GM10248 (cell line): Measurements from ENCODE around the gene DIO3.

Source experiments
- CTCF ChIA-PET: fragments of 300-600 bp; sonication (Branson Sonifier 250); formaldehyde crosslinking; extraction: SDS; loops from one replicate; lab custom pipeline; 2021; ENCODE audit warnings: antibody characterized with exemption; lab: Yijun Ruan, JAX
- POLR2A ChIA-PET: fragments of 350-650 bp; sonication (Branson Sonifier 250); formaldehyde crosslinking; extraction: SDS; loops from one replicate; lab custom pipeline; 2020; ENCODE audit warnings: antibody characterized with exemption; lab: Yijun Ruan, JAX
- DNase-seq: peaks from one replicate; pipeline ENCODE4 v3.0.0; 2012; ENCODE audit errors: extremely low spot score
- TF ChIP-seq, protein P1 (sequence below): IDR thresholded peaks from 2 replicates; pipeline ENCODE4 v1.5.1; 2012; ENCODE audit warnings: mild to moderate bottlenecking, low read depth; ENCODE audit errors: extremely low read depth, missing control alignments, control extremely low read depth

Gene DIO3

DNA sequence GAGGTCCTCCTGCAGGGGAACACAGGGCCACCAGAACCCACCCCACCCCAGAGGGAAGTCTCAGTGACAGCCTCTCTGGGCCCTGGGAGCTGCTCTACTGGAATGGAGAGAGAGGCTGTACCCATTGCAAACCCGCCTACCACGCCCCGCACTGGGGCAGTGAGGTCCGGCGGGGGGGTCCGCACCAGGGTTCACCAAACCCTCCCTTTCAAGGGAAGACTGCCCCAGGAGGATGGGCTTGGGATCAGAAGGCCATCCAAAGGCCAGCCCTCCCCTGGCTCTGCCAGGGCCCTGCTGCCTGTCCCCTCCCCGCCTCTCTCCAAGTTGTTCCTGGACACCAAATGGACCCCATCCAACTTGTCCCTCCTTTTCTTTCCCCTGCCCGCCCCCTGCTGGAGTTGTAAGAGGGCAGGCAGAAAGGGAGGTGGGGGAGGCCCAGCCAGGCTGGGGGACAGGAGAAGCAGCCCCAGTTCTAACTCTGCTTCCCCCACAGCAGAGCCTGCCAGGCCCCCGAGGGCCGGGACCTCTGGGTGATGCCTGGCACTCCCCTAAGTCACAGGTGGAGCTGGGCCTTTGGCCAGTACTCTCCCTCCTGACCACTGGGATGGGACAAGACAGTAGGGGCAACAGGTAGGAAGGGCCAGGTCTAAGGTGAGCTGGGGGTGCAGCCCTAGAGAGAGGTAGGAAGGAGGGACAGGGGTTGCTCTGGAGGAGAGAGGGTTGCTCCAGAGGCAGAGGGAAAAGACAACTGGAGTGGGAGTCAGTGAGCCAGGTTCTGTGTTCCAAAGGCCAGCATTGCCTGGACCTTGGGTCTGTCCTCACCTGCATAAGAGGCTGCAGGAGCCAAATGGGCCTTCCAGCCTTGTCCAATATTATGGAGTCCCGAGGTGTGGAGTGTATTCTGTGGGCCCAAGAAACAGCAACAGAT is 3.2 kb upstream of the DIO3 start:
- TF ChIP-seq, protein P1, sequence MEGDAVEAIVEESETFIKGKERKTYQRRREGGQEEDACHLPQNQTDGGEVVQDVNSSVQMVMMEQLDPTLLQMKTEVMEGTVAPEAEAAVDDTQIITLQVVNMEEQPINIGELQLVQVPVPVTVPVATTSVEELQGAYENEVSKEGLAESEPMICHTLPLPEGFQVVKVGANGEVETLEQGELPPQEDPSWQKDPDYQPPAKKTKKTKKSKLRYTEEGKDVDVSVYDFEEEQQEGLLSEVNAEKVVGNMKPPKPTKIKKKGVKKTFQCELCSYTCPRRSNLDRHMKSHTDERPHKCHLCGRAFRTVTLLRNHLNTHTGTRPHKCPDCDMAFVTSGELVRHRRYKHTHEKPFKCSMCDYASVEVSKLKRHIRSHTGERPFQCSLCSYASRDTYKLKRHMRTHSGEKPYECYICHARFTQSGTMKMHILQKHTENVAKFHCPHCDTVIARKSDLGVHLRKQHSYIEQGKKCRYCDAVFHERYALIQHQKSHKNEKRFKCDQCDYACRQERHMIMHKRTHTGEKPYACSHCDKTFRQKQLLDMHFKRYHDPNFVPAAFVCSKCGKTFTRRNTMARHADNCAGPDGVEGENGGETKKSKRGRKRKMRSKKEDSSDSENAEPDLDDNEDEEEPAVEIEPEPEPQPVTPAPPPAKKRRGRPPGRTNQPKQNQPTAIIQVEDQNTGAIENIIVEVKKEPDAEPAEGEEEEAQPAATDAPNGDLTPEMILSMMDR: no peak
- CTCF ChIA-PET: no interaction called here
- DNase-seq: no peak
- POLR2A ChIA-PET: no interaction called here

DNA sequence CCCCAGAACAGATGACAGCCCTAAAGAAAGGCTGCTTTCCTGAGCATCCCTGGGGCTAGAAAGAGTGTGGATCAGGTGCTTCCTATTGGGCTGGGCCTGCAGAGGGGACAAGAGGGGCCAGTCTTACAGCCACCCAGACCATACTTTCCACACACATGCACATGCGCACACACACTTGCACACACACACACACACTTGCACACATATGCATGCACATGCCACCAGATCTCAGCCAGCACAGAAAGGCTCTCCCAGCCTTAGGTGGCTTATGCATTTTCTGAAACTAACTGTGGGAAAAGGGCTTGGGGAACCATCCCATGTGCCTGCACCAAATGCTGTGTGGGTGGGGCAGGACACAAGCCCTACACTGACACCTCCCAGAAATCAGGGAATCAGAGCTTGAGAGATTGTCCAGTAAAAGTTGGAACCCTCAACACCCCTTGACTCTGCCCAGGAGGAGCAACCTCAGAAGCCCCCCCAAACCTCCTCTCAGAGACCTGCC is 2.5 kb upstream of the DIO3 start:
- CTCF ChIA-PET: no interaction called here
- no peak for DNase-seq
- POLR2A ChIA-PET: no interaction called here
- TF ChIP-seq, protein P1: no peak

DNA sequence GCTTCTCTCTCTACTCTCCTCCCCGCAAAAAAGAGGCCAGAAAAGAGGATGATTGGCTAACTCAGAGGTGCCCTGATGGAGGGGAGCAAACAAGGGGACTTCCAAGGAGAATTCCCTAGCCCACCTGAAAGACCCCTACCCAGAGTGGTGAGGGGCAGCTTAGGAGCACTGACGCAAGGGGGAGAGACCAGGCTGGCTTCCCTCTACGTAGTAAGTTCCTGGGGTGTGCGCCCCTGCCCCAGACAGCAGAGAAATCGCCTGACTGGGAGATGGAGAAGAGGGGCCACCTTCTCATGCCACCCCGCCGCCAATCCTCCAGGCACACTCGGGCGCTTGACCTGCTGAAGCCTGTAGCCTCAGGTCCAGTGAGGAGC is 2.1 kb upstream of the DIO3 start:
- ChIA-PET POLR2A (no interaction called here), CTCF (no interaction called here)
- DNase-seq: no peak
- TF ChIP-seq, protein P1: no peak

DNA sequence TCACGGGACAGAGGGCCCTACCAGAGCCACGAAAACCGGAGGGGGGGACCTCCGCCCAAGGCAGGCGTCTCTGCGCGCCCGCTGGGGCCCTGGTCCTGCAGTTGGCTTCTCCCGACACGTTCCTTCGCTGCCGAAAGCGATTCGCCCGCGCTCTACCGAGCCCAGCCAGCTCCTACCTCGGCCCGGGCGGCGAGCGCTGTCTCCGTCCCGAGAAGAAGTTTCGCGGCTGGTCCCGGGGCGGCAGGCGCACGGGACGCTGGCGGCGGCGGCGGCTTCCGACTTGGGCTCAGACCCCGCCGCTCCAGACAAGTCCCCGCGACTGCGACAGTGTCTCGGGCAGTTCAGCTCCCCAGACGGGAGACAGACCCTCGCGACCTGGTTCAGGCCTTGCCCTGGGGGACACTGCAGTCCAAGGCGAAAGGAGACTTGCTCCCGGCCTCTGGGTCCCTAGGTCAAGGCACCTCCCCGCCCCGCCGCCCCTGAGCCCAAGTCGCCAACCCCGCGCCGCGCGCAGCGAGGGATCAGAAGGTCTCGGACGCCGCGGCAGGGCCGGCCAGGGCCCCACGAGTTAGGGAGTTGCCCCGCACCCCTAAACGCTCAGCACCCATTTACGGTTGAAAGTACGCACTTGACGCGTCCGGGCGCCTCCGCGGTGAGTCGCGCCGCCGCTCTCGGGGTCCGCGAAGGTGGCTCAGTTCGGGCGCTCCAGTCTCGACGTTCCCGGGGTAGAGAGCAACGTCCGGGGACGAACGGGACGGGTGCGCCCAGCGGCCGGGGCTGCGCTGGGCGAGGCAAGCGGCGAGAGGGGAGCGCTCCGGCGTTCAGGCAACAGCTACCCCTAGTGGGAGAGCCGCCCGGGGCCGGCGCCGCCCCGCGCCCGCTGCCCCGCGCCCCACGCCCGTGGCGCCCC is 1.4 kb upstream of the DIO3 start:
- CTCF ChIA-PET: no interaction called here
- POLR2A ChIA-PET: no interaction called here
- DNase-seq: no peak
- TF ChIP-seq, protein P1: no peak

DNA sequence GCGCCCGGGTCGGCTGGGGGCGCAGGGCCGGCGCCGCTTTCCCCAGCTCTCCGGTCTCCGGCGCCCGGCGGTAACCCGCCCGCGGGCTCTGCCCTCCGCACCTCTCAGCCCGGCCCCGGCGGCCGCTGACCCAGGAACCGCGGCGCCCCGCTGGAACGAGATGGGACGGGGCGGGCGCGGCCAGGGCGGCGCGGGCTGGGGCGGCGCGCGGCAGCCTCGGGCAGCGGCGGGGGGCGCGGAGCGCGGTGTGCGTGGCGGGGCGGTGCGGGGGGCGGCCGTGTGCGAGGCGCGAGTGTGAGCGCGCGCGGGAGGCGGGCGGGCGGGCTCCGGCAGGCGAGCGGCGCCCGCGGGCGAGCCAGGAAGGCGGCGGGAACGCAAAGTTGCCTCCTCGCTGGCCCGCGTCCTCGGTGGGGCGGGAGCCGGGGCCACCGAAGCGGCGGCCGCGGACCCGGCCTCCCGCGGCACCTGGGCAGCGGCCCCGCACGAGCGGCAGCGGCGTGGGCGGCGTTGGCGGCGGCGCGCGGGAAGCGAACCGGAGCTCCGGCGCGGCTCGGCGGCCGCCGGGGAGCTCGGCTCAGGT is 671 bp upstream of the DIO3 start:
- TF ChIP-seq, protein P1: no peak
- DNase-seq: no peak
- POLR2A ChIA-PET: no interaction called here
- CTCF ChIA-PET: no interaction called here

DNA sequence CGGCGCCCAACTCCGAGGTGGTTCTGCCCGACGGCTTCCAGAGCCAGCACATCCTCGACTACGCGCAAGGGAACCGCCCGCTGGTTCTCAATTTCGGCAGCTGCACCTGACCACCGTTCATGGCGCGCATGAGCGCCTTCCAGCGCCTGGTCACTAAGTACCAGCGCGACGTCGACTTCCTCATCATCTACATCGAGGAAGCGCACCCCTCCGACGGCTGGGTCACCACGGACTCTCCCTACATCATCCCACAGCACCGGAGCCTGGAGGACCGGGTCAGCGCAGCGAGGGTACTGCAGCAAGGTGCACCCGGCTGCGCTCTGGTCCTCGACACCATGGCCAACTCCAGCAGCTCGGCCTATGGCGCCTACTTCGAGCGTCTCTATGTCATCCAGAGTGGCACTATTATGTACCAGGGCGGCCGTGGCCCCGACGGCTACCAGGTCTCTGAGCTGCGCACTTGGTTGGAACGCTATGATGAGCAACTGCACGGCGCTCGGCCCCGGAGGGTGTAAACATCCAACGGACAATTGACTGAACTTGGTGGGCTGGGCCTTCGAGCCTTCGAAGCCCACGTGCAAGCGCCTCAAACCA is 699 bp downstream of the DIO3 start:
- ChIA-PET CTCF (no interaction called here), POLR2A (no interaction called here)

More for the DNA sequence above, 699 bp downstream of the DIO3 start:
- no peak for DNase-seq
- TF ChIP-seq, protein P1: no peak
